Gastrocnemius medialis (tissue), 4 donors: Measurements from ENCODE around the gene GNAS-AS1. TPM values are rescaled to one million over a fixed set of nuclear protein-coding genes. Genes with fewer than 3 reads are reported as not detected.

Experiments
- ATAC-seq, 2 donors: fragments of 150-250 bp; one replicate each; pipeline ENCODE4 v1.9.1; 2016
- DNase-seq, 2 donors: peaks; one replicate each; pipeline ENCODE4 v3.0.0-alpha.2; 2019
- H3K27ac ChIP-seq, 4 donors: fragments of 200-600 bp; sonication (generic); 1 replicate in 1 of 4; 2 replicates in 3 of 4; pipeline ENCODE4 v1.5.1; 2016 to 2018; ENCODE audit warnings: mild to moderate bottlenecking in 2 of 4, moderate library complexity in 1 of 4
- H3K27me3 ChIP-seq, 3 donors: fragments of 200-600 bp; sonication (generic) in 2 of 3; 1 replicate in 1 of 3; 2 replicates in 2 of 3; pipeline versions ENCODE4 v1.5.1 to v1.6.0; 2016 to 2019; ENCODE audit warnings: mild to moderate bottlenecking in 1 of 3, moderate library complexity in 1 of 3
- H3K36me3 ChIP-seq, 2 donors: fragments of 200-600 bp; sonication (generic) in 1 of 2; one replicate each; pipeline ENCODE4 v1.5.1; 2017 to 2018
- H3K4me1 ChIP-seq, 2 donors: fragments of 200-600 bp; sonication (generic) in 1 of 2; one replicate each; pipeline ENCODE4 v1.5.1; 2016 to 2017; ENCODE audit warnings: mild to moderate bottlenecking in 2 of 2
- H3K4me3 ChIP-seq, 4 donors: fragments of 200-600 bp; sonication (generic) in 3 of 4; 1 replicate in 1 of 4; 2 replicates in 3 of 4; pipeline ENCODE4 v1.5.1; 2016 to 2019; ENCODE audit warnings: mild to moderate bottlenecking in 2 of 4
- H3K9me3 ChIP-seq, 3 donors: fragments of 200-600 bp; sonication (generic) in 2 of 3; 1 replicate in 1 of 3; 2 replicates in 2 of 3; pipeline ENCODE4 v1.5.1; 2016 to 2019
- POLR2A ChIP-seq, 2 donors: fragments of 450-650 bp; IDR thresholded peaks; one replicate each; pipeline ENCODE4 v1.6.1; 2017; ENCODE audit warnings: antibody characterized with exemption in 2 of 2, mild to moderate bottlenecking in 2 of 2, moderate library complexity in 2 of 2
- in situ Hi-C, 4 donors: fragments of 200-750 bp; cut with MboI; loops; one replicate each; pipeline versions ENCODE4 v1.15.0 to v1.8.0; 2017; ENCODE audit warnings: low sequenced_read_pairs in 4 of 4
- intact Hi-C: fragments of 100-400 bp; cut with DNase I; formaldehyde crosslinking; loops from one replicate; pipeline ENCODE4 v1.15.1; 2023; ENCODE audit warnings: low total_unique reads
- microRNA counts, 2 donors: library from miRNA; unstranded; fragments of <30 nt; microRNA quantifications; one replicate each; lab custom pipeline; 2016
- microRNA-seq, 2 donors: library from miRNA; unstranded; fragments of <30 nt; microRNA quantifications; one replicate each; pipeline ENCODE4, GENCODE V29; 2016; ENCODE audit warnings: borderline replicate concordance in 2 of 2
- total RNA-seq, 4 donors: library from RNA; depleted of rRNA; stranded (reverse); fragments of >200 nt; gene quantifications; one replicate each; pipeline versions ENCODE4 v1.1.0 to v1.2.3, GENCODE V29; 2016
- TF ChIP-seq, protein P1 (sequence below), 5 experiments: fragments of 450-650 bp in 3 of 5; fragments of 200-600 bp in 2 of 5; sonication (generic) in 2 of 5; IDR thresholded peaks in 4 of 5; conservative IDR thresholded peaks in 1 of 5; 1 replicate in 4 of 5; 2 replicates in 1 of 5; pipeline ENCODE4 v1.5.1; 2016 to 2019; ENCODE audit warnings: antibody characterized with exemption in 5 of 5, mild to moderate bottlenecking in 3 of 5, moderate library complexity in 3 of 5

GNAS-AS1 gene
- total RNA-seq, 4 donors from 2014 or later: not detected

DNA sequence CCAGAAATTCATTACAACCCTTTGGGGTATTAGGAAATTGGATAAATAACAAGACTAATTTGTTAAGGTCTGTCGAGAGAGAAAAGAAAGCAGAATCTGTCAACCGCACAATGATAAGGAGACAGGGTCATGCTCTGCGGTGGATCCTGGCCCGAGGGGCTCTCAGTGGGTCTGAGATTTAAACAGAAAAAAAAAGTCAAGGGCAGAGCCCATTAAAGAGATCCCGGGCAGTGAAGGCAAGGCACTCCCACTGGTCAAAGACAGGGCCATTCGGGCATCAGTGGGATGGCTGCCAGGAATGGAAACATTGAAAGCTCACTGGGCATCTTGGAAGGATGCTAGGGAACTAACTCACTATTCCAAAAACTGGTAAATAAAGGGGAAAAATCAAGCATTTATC, 77.9 kb downstream of the GNAS-AS1 start:
- Histone ChIP-seq H3K9me3 (no peaks in the 10 kb centered on the region), H3K36me3 (no peaks in the 10 kb centered on the region), H3K4me3 (no peak overlapping the region), H3K27ac (no peak overlapping the region), H3K27me3 (peaks cover 0 to 8% (median 0%) of the 10 kb centered on the region in 3 donors), H3K4me1 (no peaks in the 10 kb centered on the region)
- ATAC-seq (no peak), DNase-seq (no peak)
- in situ Hi-C loops (no loop called here), intact Hi-C loops (no loop called here)
- no peak for TF ChIP-seq POLR2A (IDR thresholded peaks at IDR 0.05)
- TF ChIP-seq, protein P1, sequence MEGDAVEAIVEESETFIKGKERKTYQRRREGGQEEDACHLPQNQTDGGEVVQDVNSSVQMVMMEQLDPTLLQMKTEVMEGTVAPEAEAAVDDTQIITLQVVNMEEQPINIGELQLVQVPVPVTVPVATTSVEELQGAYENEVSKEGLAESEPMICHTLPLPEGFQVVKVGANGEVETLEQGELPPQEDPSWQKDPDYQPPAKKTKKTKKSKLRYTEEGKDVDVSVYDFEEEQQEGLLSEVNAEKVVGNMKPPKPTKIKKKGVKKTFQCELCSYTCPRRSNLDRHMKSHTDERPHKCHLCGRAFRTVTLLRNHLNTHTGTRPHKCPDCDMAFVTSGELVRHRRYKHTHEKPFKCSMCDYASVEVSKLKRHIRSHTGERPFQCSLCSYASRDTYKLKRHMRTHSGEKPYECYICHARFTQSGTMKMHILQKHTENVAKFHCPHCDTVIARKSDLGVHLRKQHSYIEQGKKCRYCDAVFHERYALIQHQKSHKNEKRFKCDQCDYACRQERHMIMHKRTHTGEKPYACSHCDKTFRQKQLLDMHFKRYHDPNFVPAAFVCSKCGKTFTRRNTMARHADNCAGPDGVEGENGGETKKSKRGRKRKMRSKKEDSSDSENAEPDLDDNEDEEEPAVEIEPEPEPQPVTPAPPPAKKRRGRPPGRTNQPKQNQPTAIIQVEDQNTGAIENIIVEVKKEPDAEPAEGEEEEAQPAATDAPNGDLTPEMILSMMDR (IDR thresholded peaks at IDR 0.05 in 4 of 5, conservative IDR thresholded peaks at IDR 0.05 in 1 of 5): no peak

MicroRNA genes within 50 kb of the gene (microRNA counts, 767-probe panel; counts per million panel counts)
- microRNA hsa-miR-296-3p (lab: Ali Mortazavi, UCI): 356 to 448 counts per million in 2 donors
- 356 to 448 counts per million in 2 donors for microRNA hsa-miR-296-5p (lab: Ali Mortazavi, UCI)
- 356 to 448 counts per million in 2 donors for microRNA hsa-miR-298 (lab: Ali Mortazavi, UCI)

Small RNA genes lying within 50 kb of the gene (microRNA-seq; reads per million reads assigned to microRNA genes)
- gene MIR298: 0 reads per million in 2 donors

Other genes starting within 250 kb of the GNAS-AS1 start
- 10 to 100 TPM in 3 of 4 donors, 1 to 10 TPM in 1; 9.2 to 34.3 (median 20.4) TPM for gene STX16, start 199.6 kb downstream of the GNAS-AS1 start, total RNA-seq
- 10 to 100 TPM; 18.1 to 51.5 (median 34.3) TPM for gene NPEPL1, start 158.1 kb downstream of the GNAS-AS1 start, total RNA-seq
- gene GNAS, start 1.8 kb upstream of the GNAS-AS1 start, total RNA-seq: 100 to 1,000 TPM; 513 to 854 (median 781) TPM
- 10 to 100 TPM; 37.8 to 44.3 (median 40.9) TPM for gene NELFCD, start 130.4 kb upstream of the GNAS-AS1 start, total RNA-seq
- 10 to 100 TPM; 25.2 to 58.7 (median 51.9) TPM for gene CTSZ, start 156.4 kb upstream of the GNAS-AS1 start, total RNA-seq
- under 1 TPM in 1 of 4 donors, not detected in 3; 0.07 TPM for gene TUBB1, start 168.5 kb upstream of the GNAS-AS1 start, total RNA-seq
- 10 to 100 TPM; 27.1 to 38.2 (median 33.7) TPM for gene ATP5F1E, start 181.4 kb upstream of the GNAS-AS1 start, total RNA-seq
- gene PRELID3B, start 191.9 kb upstream of the GNAS-AS1 start, total RNA-seq: 10 to 100 TPM; 31.6 to 41.3 (median 35.1) TPM